HG02870 (cell line): ENCODE results near the gene RASSF5.
"Not testable (repeated sequence)": the region's sequence is repeated elsewhere in the genome, so short reads cannot be mapped to it uniquely, and the experiment has no call there.

ENCODE experiments used
- ATAC-seq: cut with Tn5 transposase; IDR thresholded peaks from one replicate; pipeline ENCODE4 v1.9.1; 2021; ENCODE audit warnings: mild to moderate bottlenecking, moderate library complexity; ENCODE audit not compliant: unreplicated experiment

RASSF5 gene

GRCh38 chr1:206476058-206476457, 31.3 kb upstream of the RASSF5 start:
- ATAC-seq = no peak

- ATAC-seq = no peak
These were observed 30.7 kb upstream of the RASSF5 start for GRCh38 chr1:206476591-206476990.

- ATAC-seq = no peak
These were observed 30.2 kb upstream of the RASSF5 start for GRCh38 chr1:206477110-206477509.

- ATAC-seq = no peak
These were observed 29.6 kb upstream of the RASSF5 start for GRCh38 chr1:206477581-206478380.

- no peak for ATAC-seq
These were observed 28.6 kb upstream of the RASSF5 start for GRCh38 chr1:206478746-206479145.

GRCh38 chr1:206479183-206480125, 27.9 kb upstream of the RASSF5 start:
- ATAC-seq = no peak

GRCh38 chr1:206480211-206480610, 27.1 kb upstream of the RASSF5 start:
- no peak for ATAC-seq

GRCh38 chr1:206482611-206483010, 24.7 kb upstream of the RASSF5 start:
- ATAC-seq = no peak

- not testable (repeated sequence) for ATAC-seq
These were observed 23.5 kb upstream of the RASSF5 start for GRCh38 chr1:206483864-206484263.

- ATAC-seq = no peak
These were observed 22.4 kb upstream of the RASSF5 start for GRCh38 chr1:206484901-206485300.

- ATAC-seq = no peak
These were observed 20.1 kb upstream of the RASSF5 start for GRCh38 chr1:206486995-206487788.

GRCh38 chr1:206487970-206488369, 19.4 kb upstream of the RASSF5 start:
- ATAC-seq = no peak

GRCh38 chr1:206488466-206488865, 18.9 kb upstream of the RASSF5 start:
- no peak for ATAC-seq

GRCh38 chr1:206489980-206490770, 17.2 kb upstream of the RASSF5 start:
- ATAC-seq = no peak

GRCh38 chr1:206490771-206491405, 16.4 kb upstream of the RASSF5 start:
- ATAC-seq = no peak

- no peak for ATAC-seq
These were observed 15.7 kb upstream of the RASSF5 start for GRCh38 chr1:206491616-206492015.

GRCh38 chr1:206492589-206492988, 14.7 kb upstream of the RASSF5 start:
- no peak for ATAC-seq

- ATAC-seq = no peak
These were observed 14.1 kb upstream of the RASSF5 start for GRCh38 chr1:206493279-206493678.

GRCh38 chr1:206495011-206495461, 12.3 kb upstream of the RASSF5 start:
- no peak for ATAC-seq
